Caco-2 (cell line): Measurements from ENCODE around the gene QPCTL. TPM values are rescaled to one million over a fixed set of nuclear protein-coding genes. Genes with fewer than 3 reads are reported as not detected.

Experiments used
- BruUV-seq: library from RNA; stranded (reverse); fragments of 400-500 nt; replicated peaks from 2 replicates; lab custom pipeline; 2021; lab: Mats Ljungman, UMichigan
- CTCF ChIA-PET: fragments of 300-600 bp; sonication (Branson Sonifier 250); formaldehyde crosslinking; loops from one replicate; lab custom pipeline; 2022; ENCODE audit warnings: antibody characterized with exemption; lab: Charles Lee
- POLR2A ChIA-PET: fragments of 300-600 bp; sonication (Branson Sonifier 250); formaldehyde crosslinking; loops from one replicate; lab custom pipeline; 2022; ENCODE audit warnings: antibody characterized with exemption; lab: Charles Lee
- DNase-seq, 2 experiments: peaks; one replicate each; pipeline versions ENCODE4 v3.0.0 to v3.0.0-alpha.2; 2020 to 2022
- H3K27me3 ChIP-seq: replicated peaks from 2 replicates; pipeline ENCODE4 v1.6.0; 2011; ENCODE audit warnings: low read length; ENCODE audit not compliant: control insufficient read depth, insufficient read depth
- H3K36me3 ChIP-seq: 2 replicates; pipeline ENCODE4 v1.5.1; 2011; ENCODE audit warnings: low read length; ENCODE audit not compliant: control insufficient read depth, insufficient read depth
- H3K4me1 ChIP-seq: fragments of 250-450 bp; sonication (Bioruptor Pico); 2 replicates; pipeline ENCODE4 v1.5.1; 2020; ENCODE audit warnings: mild to moderate bottlenecking
- H3K4me3 ChIP-seq: 2 replicates; pipeline ENCODE4 v1.5.1; 2011; ENCODE audit warnings: low read depth, mild to moderate bottlenecking, control low read depth, low read length
- H3K9me3 ChIP-seq: fragments of 250-450 bp; sonication (Bioruptor Pico); 2 replicates; pipeline ENCODE4 v1.5.1; 2020; ENCODE audit warnings: mild to moderate bottlenecking, moderate library complexity
- H3K27ac Mint-ChIP-seq: one replicate; pipeline ENCODE4 v1.8.0; 2022; ENCODE audit warnings: mixed read lengths; ENCODE audit not compliant: unreplicated experiment
- H3K27me3 Mint-ChIP-seq: one replicate; pipeline ENCODE4 v1.8.0; 2022; ENCODE audit warnings: mixed read lengths; ENCODE audit not compliant: insufficient read depth, unreplicated experiment
- H3K36me3 Mint-ChIP-seq: one replicate; pipeline ENCODE4 v1.8.0; 2022; ENCODE audit warnings: mild to moderate bottlenecking, mixed read lengths; ENCODE audit not compliant: insufficient read depth, unreplicated experiment
- H3K4me1 Mint-ChIP-seq: one replicate; pipeline ENCODE4 v1.8.0; 2022; ENCODE audit warnings: low read depth, mixed read lengths; ENCODE audit not compliant: unreplicated experiment
- H3K4me3 Mint-ChIP-seq: one replicate; pipeline ENCODE4 v1.8.0; 2022; ENCODE audit warnings: mild to moderate bottlenecking, moderate library complexity, mixed read lengths; ENCODE audit not compliant: unreplicated experiment
- H3K9me3 Mint-ChIP-seq: one replicate; pipeline ENCODE4 v1.8.0; 2022; ENCODE audit warnings: mixed read lengths; ENCODE audit not compliant: unreplicated experiment
- CTCF ChIP-seq, 2 experiments: fragments of 200-600 bp in 1 of 2; IDR thresholded peaks; 1 replicate in 1 of 2; 2 replicates in 1 of 2; pipeline versions ENCODE4 v1.5.1 to v1.8.0; 2011 to 2022; ENCODE audit warnings: antibody characterized with exemption in 1 of 2, control low read depth in 1 of 2, inconsistent platforms in 1 of 2, low read depth in 1 of 2, low read length in 1 of 2, mild to moderate bottlenecking in 1 of 2, moderate library complexity in 1 of 2; ENCODE audit not compliant: insufficient read depth in 1 of 2, severe bottlenecking in 1 of 2, unreplicated experiment in 1 of 2
- intact Hi-C: fragments of 100-400 bp; cut with micrococcal nuclease; formaldehyde crosslinking; loops from one replicate; pipeline ENCODE4 v1.10.0; 2022; ENCODE audit not compliant: unreplicated experiment
- total RNA-seq: library from RNA; stranded (reverse); gene quantifications from 2 replicates; pipeline ENCODE4 v1.2.3, GENCODE V29; 2022

QPCTL gene
- total RNA-seq, 1 experiment from 2014 or later, result 16.9 TPM

GRCh38 chr19:45687599-45687998, 4.9 kb upstream of the QPCTL start:
- ChIA-PET CTCF (interaction anchor here (0.6 to 0.8 kb wide), 2 partner anchors 10 to 1728 kb away, joined by 4 to 5 read pairs; no protein-coding TSS in a partner anchor), POLR2A (no interaction called here)
- no peak for TF ChIP-seq CTCF (IDR thresholded peaks at IDR 0.05; ENCODE audit: insufficient read depth in 1 of 2, low read depth in 1 of 2, low read length in 1 of 2, severe bottlenecking in 1 of 2, unreplicated experiment in 1 of 2)
- no peaks in the 10 kb centered on the region for H3K4me1 Mint-ChIP-seq
- H3K36me3 Mint-ChIP-seq, result peaks cover 67% of the 10 kb centered on the region
- BruUV-seq, result no TSS peak
- no peak for DNase-seq
- H3K4me3 ChIP-seq, result no peak overlapping the region
- H3K27me3 Mint-ChIP-seq, result no peaks in the 10 kb centered on the region
- no peaks in the 10 kb centered on the region for H3K4me1 ChIP-seq
- intact Hi-C loops, result no loop called here
- H3K9me3 Mint-ChIP-seq, result no peaks in the 10 kb centered on the region
- H3K27me3 ChIP-seq, result no peaks in the 10 kb centered on the region
- no peak overlapping the region for H3K27ac Mint-ChIP-seq
- no peaks in the 10 kb centered on the region for H3K9me3 ChIP-seq
- H3K4me3 Mint-ChIP-seq, result no peak overlapping the region
- H3K36me3 ChIP-seq, result peaks cover 8% of the 10 kb centered on the region

- Mint-ChIP-seq H3K4me3 (peak within 1 kb of the TSS; percentile 83), H3K9me3 (no peaks in the 10 kb centered on the region), H3K27ac (peak within 1 kb of the TSS; percentile 93), H3K36me3 (peaks cover 57% of the 10 kb centered on the region), H3K4me1 (no peaks in the 10 kb centered on the region), H3K27me3 (no peaks in the 10 kb centered on the region)
- DNase-seq, result peak; percentile 97 to 98
- POLR2A ChIA-PET, result interaction anchor here (0.5 to 3.7 kb wide), 20 partner anchors 9 to 1143 kb away, joined by 3 to 56 read pairs (median 4); partner anchors contain the start of genes BLOC1S3, DMPK, DMWD and FBXO46
- CTCF ChIA-PET, result interaction anchor here (1.0 to 3.9 kb wide), 21 partner anchors 10 to 213 kb away, joined by 3 to 46 read pairs (median 8); partner anchors contain the start of genes FBXO46, GIPR, SIX5 and SYMPK
- intact Hi-C loops, result loop anchor here (1.0 to 2.0 kb wide), 3 partner anchors 14 to 107 kb away; partner anchors contain the start of gene OPA3
- peak within 1 kb of the TSS; percentile 95 for H3K4me3 ChIP-seq
- BruUV-seq, result TSS peak; percentile 87
- no peaks in the 10 kb centered on the region for H3K9me3 ChIP-seq
- TF ChIP-seq CTCF (IDR thresholded peaks at IDR 0.05; ENCODE audit: insufficient read depth in 1 of 2, low read depth in 1 of 2, low read length in 1 of 2, severe bottlenecking in 1 of 2, unreplicated experiment in 1 of 2), result no peak
- peaks cover 10% of the 10 kb centered on the region for H3K36me3 ChIP-seq
- no peaks in the 10 kb centered on the region for H3K27me3 ChIP-seq
- peaks cover 4% of the 10 kb centered on the region; the same call in 1 of the 2 replicates for H3K4me1 ChIP-seq
Measured at GRCh38 chr19:45691516-45692186, 815 bp upstream of the QPCTL start, which contains the start of gene SNRPD2. Gene SNRPD2, minus strand, starts transcription at chr19:45691953. Its CDS starts 65 bp downstream, at chr19:45691888.

- peak overlapping the region; percentile 83 for H3K4me3 Mint-ChIP-seq
- Histone ChIP-seq H3K27me3 (no peaks in the 10 kb centered on the region), H3K4me3 (peak overlapping the region; percentile 95), H3K36me3 (peaks cover 5% of the 10 kb centered on the region), H3K9me3 (no peaks in the 10 kb centered on the region), H3K4me1 (peaks cover 4% of the 10 kb centered on the region; the same call in 1 of the 2 replicates)
- POLR2A ChIA-PET, result interaction anchor here (0.6 to 3.7 kb wide), 7 partner anchors 14 to 292 kb away, joined by 4 to 56 read pairs (median 8); partner anchors contain the start of genes OPA3 and SIX5
- no peaks in the 10 kb centered on the region for H3K9me3 Mint-ChIP-seq
- H3K27me3 Mint-ChIP-seq, result no peaks in the 10 kb centered on the region
- CTCF ChIA-PET, result interaction anchor here (0.5 to 3.9 kb wide), 19 partner anchors 11 to 548 kb away, joined by 3 to 46 read pairs (median 8); partner anchors contain the start of genes FBXO46, GIPR and SIX5
- H3K4me1 Mint-ChIP-seq, result no peaks in the 10 kb centered on the region
- H3K27ac Mint-ChIP-seq, result peak overlapping the region; percentile 82
- H3K36me3 Mint-ChIP-seq, result peaks cover 50% of the 10 kb centered on the region
- TF ChIP-seq CTCF (IDR thresholded peaks at IDR 0.05; ENCODE audit: insufficient read depth in 1 of 2, low read depth in 1 of 2, low read length in 1 of 2, severe bottlenecking in 1 of 2, unreplicated experiment in 1 of 2), result peak; percentile 88 to 97
- peak; percentile 87 to 90 for DNase-seq
- BruUV-seq, result TSS peak; percentile 52
- intact Hi-C loops, result loop anchor here (1.0 to 2.0 kb wide), 2 partner anchors 77 to 108 kb away; partner anchors contain the start of gene OPA3
Measured at GRCh38 chr19:45693106-45693788, 781 bp downstream of the QPCTL start.
